ENCODE results near the gene HOXB13. TPM values are rescaled to one million over a fixed set of nuclear protein-coding genes. Genes with fewer than 3 reads are reported as not detected.

Gene HOXB13
- total RNA-seq, 1 donor from 2014 or later = 5.4 TPM

DNA sequence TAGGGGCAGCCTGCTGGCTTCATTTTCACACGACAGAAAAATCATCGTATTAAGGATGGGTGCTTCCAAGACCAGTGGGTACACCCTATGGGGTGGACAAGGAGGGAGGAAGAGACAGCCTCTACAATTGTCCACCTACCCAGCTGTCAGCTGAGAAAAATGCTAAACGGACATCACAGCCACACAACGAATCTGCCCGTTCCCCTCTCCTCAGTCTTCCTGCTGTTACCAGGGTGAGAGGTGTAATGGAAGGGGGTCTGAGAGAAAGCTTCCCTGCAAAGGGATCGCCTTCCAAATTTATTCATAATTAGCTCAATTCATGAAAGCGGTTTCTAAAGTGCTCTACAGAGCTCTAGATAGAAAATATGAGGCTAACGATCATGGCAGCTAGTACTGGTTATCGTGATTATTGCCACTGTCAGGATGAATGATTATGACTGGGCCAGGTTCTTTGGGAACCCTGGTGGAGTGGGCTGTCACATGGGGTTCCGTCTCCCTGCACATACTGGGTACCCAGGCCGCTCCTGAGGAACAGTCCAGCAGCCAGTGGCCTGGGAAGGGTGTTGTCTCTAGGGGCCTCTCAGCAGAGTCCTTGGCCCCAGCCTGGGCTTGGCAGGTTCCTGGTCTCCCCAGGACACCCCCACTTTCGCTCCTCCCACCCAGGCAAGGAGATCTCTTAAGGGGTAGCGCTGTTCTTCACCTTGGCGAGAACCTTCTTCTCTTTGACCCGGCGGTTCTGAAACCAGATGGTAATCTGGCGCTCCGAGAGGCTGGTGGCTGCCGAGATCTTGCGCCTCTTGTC, 2.2 kb downstream of the HOXB13 start:
- intact Hi-C loops (cut with DNase I) = loop anchor here (5.0 kb wide), 1 partner anchor 151 kb away; no protein-coding TSS in a partner anchor

DNA sequence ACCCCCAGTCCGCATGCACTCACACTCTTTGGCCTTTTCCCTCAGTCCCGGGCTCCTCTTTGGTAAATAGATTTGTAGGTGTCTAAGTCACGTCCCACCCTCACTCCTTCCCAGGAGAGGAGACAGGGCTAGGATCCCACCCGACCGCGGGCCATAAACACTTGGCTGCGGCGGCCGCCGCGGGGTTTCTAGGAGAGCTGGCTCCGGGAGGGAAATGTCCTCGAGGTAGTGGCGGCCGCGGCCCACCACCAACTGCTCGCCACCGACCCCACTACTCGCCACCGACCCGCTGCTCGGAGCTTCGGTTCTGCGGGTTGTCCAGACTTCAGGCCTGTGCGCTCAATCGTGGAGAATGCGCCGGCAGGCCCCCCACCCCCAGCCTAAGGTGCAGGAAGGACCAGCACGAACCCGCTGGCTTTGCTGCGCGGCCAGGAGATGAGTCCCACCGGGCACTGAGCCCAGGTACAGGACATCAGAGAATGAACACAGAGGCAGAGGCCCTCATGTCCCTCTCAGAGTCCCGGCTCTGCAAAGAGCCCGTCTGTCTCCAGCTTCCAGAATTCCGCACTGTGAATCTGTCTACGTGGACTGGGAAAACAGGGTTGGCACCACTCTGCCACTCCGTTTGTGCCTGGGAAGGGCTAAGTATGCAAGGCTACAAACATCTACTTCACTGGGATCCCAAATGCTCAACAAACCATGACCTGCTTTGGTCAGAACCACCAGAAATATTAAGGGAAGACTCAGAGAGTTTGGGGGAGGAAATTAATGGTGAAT, 3.1 kb downstream of the HOXB13 start:
- DNase-seq (ENCODE audit: extremely low spot score in 2 of 2) = no peak
- peaks cover 17% of the 10 kb centered on the region for H3K27me3 ChIP-seq
- H3K27ac ChIP-seq = peak overlapping the region; percentile 56
- H3K4me3 ChIP-seq = peak overlapping the region; percentile 10 to 17
- TF ChIP-seq, protein P1, sequence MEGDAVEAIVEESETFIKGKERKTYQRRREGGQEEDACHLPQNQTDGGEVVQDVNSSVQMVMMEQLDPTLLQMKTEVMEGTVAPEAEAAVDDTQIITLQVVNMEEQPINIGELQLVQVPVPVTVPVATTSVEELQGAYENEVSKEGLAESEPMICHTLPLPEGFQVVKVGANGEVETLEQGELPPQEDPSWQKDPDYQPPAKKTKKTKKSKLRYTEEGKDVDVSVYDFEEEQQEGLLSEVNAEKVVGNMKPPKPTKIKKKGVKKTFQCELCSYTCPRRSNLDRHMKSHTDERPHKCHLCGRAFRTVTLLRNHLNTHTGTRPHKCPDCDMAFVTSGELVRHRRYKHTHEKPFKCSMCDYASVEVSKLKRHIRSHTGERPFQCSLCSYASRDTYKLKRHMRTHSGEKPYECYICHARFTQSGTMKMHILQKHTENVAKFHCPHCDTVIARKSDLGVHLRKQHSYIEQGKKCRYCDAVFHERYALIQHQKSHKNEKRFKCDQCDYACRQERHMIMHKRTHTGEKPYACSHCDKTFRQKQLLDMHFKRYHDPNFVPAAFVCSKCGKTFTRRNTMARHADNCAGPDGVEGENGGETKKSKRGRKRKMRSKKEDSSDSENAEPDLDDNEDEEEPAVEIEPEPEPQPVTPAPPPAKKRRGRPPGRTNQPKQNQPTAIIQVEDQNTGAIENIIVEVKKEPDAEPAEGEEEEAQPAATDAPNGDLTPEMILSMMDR (IDR thresholded peaks at IDR 0.05) = no peak
- TF ChIP-seq POLR2AphosphoS5 (IDR thresholded peaks at IDR 0.05; ENCODE audit: insufficient read depth in 1 of 2, low read depth in 1 of 2) (no peak), POLR2A (IDR thresholded peaks at IDR 0.05) (no peak)
- H3K4me1 ChIP-seq = peaks cover 54% of the 10 kb centered on the region
- no peaks in the 10 kb centered on the region for H3K36me3 ChIP-seq
- H3K9me3 ChIP-seq = no peaks in the 10 kb centered on the region
- intact Hi-C loops (cut with DNase I) = loop anchor here (5.0 kb wide), 1 partner anchor 152 kb away; no protein-coding TSS in a partner anchor

More for the DNA sequence above, 2.2 kb downstream of the HOXB13 start:
- Histone ChIP-seq H3K4me3 (peak overlapping the region in 1 of 2 donors; percentile 47), H3K27ac (no peak overlapping the region), H3K36me3 (no peaks in the 10 kb centered on the region), H3K27me3 (peaks cover 17% of the 10 kb centered on the region), H3K4me1 (peaks cover 51% of the 10 kb centered on the region), H3K9me3 (no peaks in the 10 kb centered on the region)
- TF ChIP-seq, protein P1 (IDR thresholded peaks at IDR 0.05) = no peak
- TF ChIP-seq POLR2A (IDR thresholded peaks at IDR 0.05) (no peak), POLR2AphosphoS5 (IDR thresholded peaks at IDR 0.05; ENCODE audit: insufficient read depth in 1 of 2, low read depth in 1 of 2) (no peak)
- DNase-seq (ENCODE audit: extremely low spot score in 2 of 2) = no peak

DNA sequence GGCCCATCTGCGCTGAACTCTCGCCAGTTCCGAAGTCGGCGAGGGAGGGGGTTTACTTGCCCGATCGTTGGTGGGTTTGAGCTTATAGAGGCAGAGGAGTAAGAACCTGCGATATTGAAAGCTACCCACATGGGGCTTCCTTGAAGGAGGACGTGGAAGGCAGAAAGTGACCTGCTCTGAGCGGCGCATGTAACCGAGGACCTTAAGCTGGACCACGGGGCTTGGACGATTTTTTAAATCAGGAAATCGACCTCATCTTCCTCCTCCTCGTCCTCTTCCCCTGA, 3.6 kb downstream of the HOXB13 start:
- no peaks in the 10 kb centered on the region for H3K9me3 ChIP-seq
- peaks cover 17% of the 10 kb centered on the region for H3K27me3 ChIP-seq
- H3K4me1 ChIP-seq = peaks cover 58% of the 10 kb centered on the region
- no peaks in the 10 kb centered on the region for H3K36me3 ChIP-seq
- H3K4me3 ChIP-seq = peak overlapping the region; percentile 10 to 17
- H3K27ac ChIP-seq = peak overlapping the region; percentile 56
- intact Hi-C loops (cut with DNase I) = loop anchor here (5.0 kb wide), 1 partner anchor 152 kb away; no protein-coding TSS in a partner anchor
- DNase-seq (ENCODE audit: extremely low spot score in 2 of 2) = no peak
- TF ChIP-seq, protein P1 (IDR thresholded peaks at IDR 0.05) = no peak
- TF ChIP-seq POLR2A (IDR thresholded peaks at IDR 0.05) = no peak
- no peak for TF ChIP-seq POLR2AphosphoS5 (IDR thresholded peaks at IDR 0.05; ENCODE audit: insufficient read depth in 1 of 2, low read depth in 1 of 2)

DNA sequence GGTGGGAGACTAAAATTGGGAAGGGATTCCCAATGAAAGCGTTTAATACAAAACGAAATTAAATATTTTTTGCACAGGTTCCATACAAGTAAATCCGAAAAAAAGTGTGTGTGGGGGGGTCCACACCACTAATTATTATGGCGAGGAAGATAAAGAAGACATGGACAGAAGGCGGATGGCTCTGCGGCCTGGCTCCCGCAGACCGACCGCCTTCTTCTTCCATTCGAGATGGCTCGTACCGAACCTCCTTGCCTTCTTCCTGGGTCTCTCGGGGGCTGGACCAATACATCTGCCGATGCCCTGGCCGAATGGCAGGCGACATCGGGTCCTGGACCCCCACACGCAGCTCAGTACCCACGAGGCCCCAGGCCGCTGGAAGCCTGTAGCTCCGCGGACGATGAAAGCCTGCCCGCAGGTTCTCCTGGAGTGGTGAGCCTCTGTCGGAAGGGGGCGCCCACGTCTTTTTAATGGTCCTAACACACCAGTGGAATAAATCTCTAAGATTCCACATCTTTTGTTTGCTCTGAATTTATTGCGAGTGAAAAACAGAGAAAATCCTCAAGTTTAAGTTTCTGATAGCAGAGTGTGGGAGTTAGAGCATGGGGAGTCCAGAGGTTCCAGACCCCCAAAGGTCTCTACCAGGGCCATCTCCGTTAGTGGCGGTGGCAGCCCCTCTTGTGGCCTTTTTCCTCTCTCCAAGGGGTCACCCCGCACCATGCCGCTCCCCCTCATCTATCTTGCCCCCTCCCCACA, 4.1 kb downstream of the HOXB13 start:
- no peaks in the 10 kb centered on the region for H3K36me3 ChIP-seq
- H3K4me1 ChIP-seq = peaks cover 61% of the 10 kb centered on the region
- no peaks in the 10 kb centered on the region for H3K9me3 ChIP-seq
- TF ChIP-seq, protein P1 (IDR thresholded peaks at IDR 0.05) = peak; percentile 64 to 78 (median 68)
- no peak for TF ChIP-seq POLR2A (IDR thresholded peaks at IDR 0.05)
- peak overlapping the region; percentile 10 to 17 for H3K4me3 ChIP-seq
- no peak for DNase-seq (ENCODE audit: extremely low spot score in 2 of 2)
- no peak overlapping the region for H3K27ac ChIP-seq
- intact Hi-C loops (cut with DNase I) = loop anchor here (5.0 kb wide), 1 partner anchor 153 kb away; no protein-coding TSS in a partner anchor
- H3K27me3 ChIP-seq = peaks cover 19% of the 10 kb centered on the region
